ENCODE measurements around the gene PAWR.

GRCh38 chr12:79595273-79595672 is 95.5 kb downstream of the PAWR start:
- no peak for TF ChIP-seq CTCF (IDR thresholded peaks at IDR 0.05)
- TF ChIP-seq POLR2A (IDR thresholded peaks at IDR 0.05): no peak
- TF ChIP-seq EP300 (IDR thresholded peaks at IDR 0.05): no peak
- no peak for TF ChIP-seq POLR2AphosphoS5 (IDR thresholded peaks at IDR 0.05)
